Measurements from ENCODE around the gene SESN1.

GRCh38 chr6:109125504-109125903 is 30.9 kb upstream of the SESN1 start:
- TF ChIP-seq CTCF (conservative IDR thresholded peaks at IDR 0.05 in 1 of 2, IDR thresholded peaks at IDR 0.05 in 1 of 2; ENCODE audit: extremely low read depth in 1 of 2, insufficient read depth in 1 of 2, low read depth in 1 of 2, low read length in 2 of 2) (no peak), EZH2 (IDR thresholded peaks at IDR 0.05; ENCODE audit: borderline replicate concordance, low read length) (no peak)

Data from mammary epithelial cell (primary cell).